Nephron progenitor cell (in vitro differentiated cells): ENCODE measurements around the gene AP2A2.

ENCODE experiments used
- DNase-seq: peaks from one replicate; pipeline ENCODE4 v3.0.0; 2021
- H3K27ac Mint-ChIP-seq: 2 replicates; pipeline ENCODE4 v1.8.0; 2021; ENCODE audit warnings: mild to moderate bottlenecking, moderate library complexity, mixed read lengths
- H3K27me3 Mint-ChIP-seq: 2 replicates; pipeline ENCODE4 v1.8.0; 2021; ENCODE audit warnings: mild to moderate bottlenecking, low read depth, mixed read lengths; ENCODE audit not compliant: poor library complexity
- H3K36me3 Mint-ChIP-seq: 2 replicates; pipeline ENCODE4 v1.8.0; 2021; ENCODE audit warnings: low read depth, mixed read lengths
- H3K4me1 Mint-ChIP-seq: 2 replicates; pipeline ENCODE4 v1.8.0; 2021; ENCODE audit warnings: mixed read lengths
- H3K4me3 Mint-ChIP-seq: 2 replicates; pipeline ENCODE4 v1.8.0; 2021; ENCODE audit warnings: mild to moderate bottlenecking, moderate library complexity, mixed read lengths
- H3K9me3 Mint-ChIP-seq: 2 replicates; pipeline ENCODE4 v1.8.0; 2021; ENCODE audit warnings: mild to moderate bottlenecking, moderate library complexity, mixed read lengths
- CTCF ChIP-seq: fragments of 200-600 bp; sonication (generic); IDR thresholded peaks from 2 replicates; pipeline ENCODE4 v1.5.0; 2021; ENCODE audit warnings: antibody characterized with exemption

Gene AP2A2

GRCh38 chr11:1041471-1041870 is 115.8 kb downstream of the AP2A2 start:
- H3K27ac Mint-ChIP-seq = no peak overlapping the region

GRCh38 chr11:1041936-1042608 is 116.4 kb downstream of the AP2A2 start:
- Mint-ChIP-seq H3K36me3 (no peaks in the 10 kb centered on the region), H3K9me3 (peaks cover 15% of the 10 kb centered on the region), H3K4me3 (no peak overlapping the region), H3K27ac (no peak overlapping the region), H3K27me3 (peaks cover 26% of the 10 kb centered on the region), H3K4me1 (peaks cover 5% of the 10 kb centered on the region)
- DNase-seq = no peak
- no peak for TF ChIP-seq CTCF

More at GRCh38 chr11:1041471-1041870, 115.8 kb downstream of the AP2A2 start:
- DNase-seq = no peak
- Mint-ChIP-seq H3K4me1 (peaks cover 5% of the 10 kb centered on the region), H3K27me3 (peaks cover 20% of the 10 kb centered on the region), H3K9me3 (peaks cover 12% of the 10 kb centered on the region), H3K4me3 (no peak overlapping the region), H3K36me3 (no peaks in the 10 kb centered on the region)
- TF ChIP-seq CTCF = no peak

- H3K4me3 Mint-ChIP-seq = no peak overlapping the region
- no peak overlapping the region for H3K27ac Mint-ChIP-seq
- no peaks in the 10 kb centered on the region for H3K36me3 Mint-ChIP-seq
- no peak for TF ChIP-seq CTCF
- H3K9me3 Mint-ChIP-seq = peaks cover 16% of the 10 kb centered on the region
- H3K4me1 Mint-ChIP-seq = peaks cover 10% of the 10 kb centered on the region
- H3K27me3 Mint-ChIP-seq = peaks cover 33% of the 10 kb centered on the region
- no peak for DNase-seq
Observed at GRCh38 chr11:1042626-1043562, 117.2 kb downstream of the AP2A2 start.

GRCh38 chr11:1043563-1044096 is 118.0 kb downstream of the AP2A2 start:
- no peak overlapping the region for H3K4me3 Mint-ChIP-seq
- H3K36me3 Mint-ChIP-seq = no peaks in the 10 kb centered on the region
- H3K27me3 Mint-ChIP-seq = peaks cover 39% of the 10 kb centered on the region

GRCh38 chr11:1044160-1044559 is 118.5 kb downstream of the AP2A2 start:
- TF ChIP-seq CTCF = no peak
- DNase-seq = no peak
- no peaks in the 10 kb centered on the region for H3K36me3 Mint-ChIP-seq

More at GRCh38 chr11:1043563-1044096, 118.0 kb downstream of the AP2A2 start:
- DNase-seq = no peak
- Mint-ChIP-seq H3K27ac (no peak overlapping the region), H3K4me1 (peaks cover 10% of the 10 kb centered on the region), H3K9me3 (peaks cover 16% of the 10 kb centered on the region)
- TF ChIP-seq CTCF = no peak

More at GRCh38 chr11:1044160-1044559, 118.5 kb downstream of the AP2A2 start:
- H3K27ac Mint-ChIP-seq = no peak overlapping the region
- H3K4me3 Mint-ChIP-seq = no peak overlapping the region
- H3K9me3 Mint-ChIP-seq = peaks cover 16% of the 10 kb centered on the region
- peaks cover 42% of the 10 kb centered on the region for H3K27me3 Mint-ChIP-seq
- H3K4me1 Mint-ChIP-seq = peaks cover 7% of the 10 kb centered on the region
